CD4-positive, alpha-beta T cell treated with Interleukin-6 for 4 hours (primary cell): ENCODE measurements around the gene RPS6KA1.

ENCODE experiments used
- DNase-seq: peaks from one replicate; pipeline ENCODE4 v3.0.0-alpha.2; 2020; ENCODE audit warnings: mixed read lengths

RPS6KA1 gene

GRCh38 chr1:26533951-26534509, 4.5 kb downstream of the RPS6KA1 start:
- DNase-seq: no peak

DNA sequence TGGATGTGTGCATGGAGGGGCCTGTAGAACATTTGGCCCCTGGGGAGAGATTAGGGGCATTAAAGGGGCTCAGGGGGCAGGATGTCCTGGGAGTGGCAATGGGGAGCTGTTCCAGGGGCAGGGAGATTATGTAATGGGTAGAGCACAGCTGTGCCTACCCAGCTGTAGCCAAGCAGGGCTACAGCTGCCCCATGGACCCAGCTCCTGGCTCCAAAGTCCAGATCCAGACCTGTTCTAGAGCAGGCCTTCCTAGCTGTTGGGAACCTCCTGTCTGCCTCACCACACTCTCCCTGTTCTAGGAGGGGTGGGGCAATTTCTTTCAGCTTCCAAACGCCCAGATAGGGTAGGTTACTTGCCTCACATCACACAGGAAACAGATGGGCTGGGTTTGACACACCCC, 5.6 kb downstream of the RPS6KA1 start:
- no peak for DNase-seq

GRCh38 chr1:26536081-26536480, 6.5 kb downstream of the RPS6KA1 start:
- no peak for DNase-seq

- DNase-seq: no peak
Observed at GRCh38 chr1:26536521-26536920, 7.0 kb downstream of the RPS6KA1 start.

GRCh38 chr1:26537951-26538352, 8.4 kb downstream of the RPS6KA1 start:
- DNase-seq: no peak

GRCh38 chr1:26538480-26539412, 9.2 kb downstream of the RPS6KA1 start:
- peak; percentile 53 for DNase-seq

DNA sequence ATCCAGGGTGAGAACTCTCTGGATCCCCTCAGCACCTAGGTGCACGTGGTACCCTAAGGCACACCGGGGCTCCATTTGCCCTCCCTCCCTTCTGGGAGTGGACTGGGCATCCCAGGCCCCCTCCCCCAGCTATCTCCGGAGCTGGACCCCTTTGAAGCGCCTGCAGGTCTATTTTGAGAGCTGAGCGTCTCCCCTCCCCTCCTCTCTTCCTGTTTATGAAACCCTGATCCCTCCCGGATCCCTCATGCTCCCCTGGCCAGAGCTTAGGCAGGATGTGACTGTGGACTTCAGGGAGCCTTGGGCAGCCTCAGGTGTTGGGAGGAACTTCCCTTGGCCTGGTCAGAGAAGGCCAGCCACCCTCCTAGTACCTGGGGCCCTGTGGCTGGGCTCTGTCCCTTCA, 10.2 kb downstream of the RPS6KA1 start:
- no peak for DNase-seq

DNA sequence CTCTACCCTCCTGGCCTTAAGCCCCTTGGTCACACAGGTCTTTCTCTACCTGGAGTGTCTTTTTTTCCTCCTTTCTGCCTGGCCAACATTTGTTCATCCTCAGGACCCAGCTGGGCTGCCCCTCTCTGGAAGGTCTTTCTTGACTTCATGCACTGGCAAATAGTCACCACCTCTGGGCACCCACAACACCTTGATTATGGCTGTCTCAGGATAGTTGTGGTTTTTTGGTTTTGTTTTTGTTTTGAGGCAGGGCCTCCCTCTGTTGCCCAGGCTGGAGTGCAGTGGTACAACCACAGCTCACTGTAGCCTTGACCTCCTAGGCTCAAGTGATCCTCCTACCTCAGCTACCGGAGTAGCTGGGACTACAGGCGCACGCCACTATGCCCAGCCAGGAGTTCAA, 10.8 kb downstream of the RPS6KA1 start:
- no peak for DNase-seq

GRCh38 chr1:26541431-26541815, 11.9 kb downstream of the RPS6KA1 start:
- DNase-seq: no peak

GRCh38 chr1:26541816-26542711, 12.5 kb downstream of the RPS6KA1 start:
- peak; percentile 76 for DNase-seq

DNA sequence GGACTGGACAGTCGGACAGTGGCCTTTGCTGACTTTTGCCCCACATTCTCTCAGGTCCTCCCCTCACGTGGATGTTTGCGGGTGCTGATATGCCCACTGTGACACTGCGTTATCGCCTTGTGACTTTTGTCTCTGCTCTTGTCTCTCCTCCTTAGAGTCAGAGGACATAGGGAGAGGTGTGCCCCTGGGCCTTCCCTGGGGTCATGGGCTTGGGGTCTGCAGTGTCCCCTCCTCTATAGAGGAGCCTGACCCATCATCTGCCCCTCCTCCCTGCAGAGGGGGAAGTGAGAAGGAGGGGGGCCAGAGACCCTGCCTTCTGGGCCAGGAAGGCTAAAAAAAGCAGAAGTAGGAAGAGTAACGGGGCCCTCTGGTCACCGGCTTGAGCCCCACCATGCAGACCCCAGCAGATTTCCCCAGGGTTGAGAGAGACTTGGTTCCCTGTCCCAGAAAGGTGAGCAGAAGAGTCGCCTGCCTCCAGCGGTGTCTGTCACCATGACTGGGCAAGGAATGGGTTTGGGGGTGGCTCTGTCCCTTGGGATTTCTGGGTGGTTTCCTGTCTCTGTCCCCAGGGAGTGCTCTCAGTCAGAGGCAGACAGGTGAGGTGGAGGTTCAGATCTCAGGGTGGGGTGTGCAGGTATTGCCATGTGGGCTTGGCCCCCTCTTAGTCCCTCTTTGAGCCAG, 13.3 kb downstream of the RPS6KA1 start:
- DNase-seq: no peak

DNA sequence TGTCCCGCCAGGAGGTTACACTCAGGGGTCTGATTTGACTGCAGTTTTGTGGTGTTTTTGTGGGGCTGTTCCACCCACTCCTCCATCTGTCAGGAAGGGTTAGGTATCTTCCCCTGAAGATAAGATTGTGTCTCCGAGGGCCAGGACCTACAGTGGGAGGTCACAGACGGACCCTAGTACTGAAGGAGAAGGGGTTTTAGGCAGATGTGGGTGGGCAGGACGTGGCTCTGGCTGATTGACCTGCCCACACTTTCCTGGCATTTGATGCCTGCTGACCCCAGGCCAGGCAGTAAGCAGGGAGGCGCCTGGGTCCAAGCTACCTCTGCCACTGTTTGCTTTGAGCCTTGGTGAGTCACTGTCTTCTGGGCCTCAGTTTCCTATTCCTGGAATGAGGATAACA, 13.9 kb downstream of the RPS6KA1 start:
- no peak for DNase-seq

GRCh38 chr1:26544126-26544525, 14.6 kb downstream of the RPS6KA1 start:
- no peak for DNase-seq

DNA sequence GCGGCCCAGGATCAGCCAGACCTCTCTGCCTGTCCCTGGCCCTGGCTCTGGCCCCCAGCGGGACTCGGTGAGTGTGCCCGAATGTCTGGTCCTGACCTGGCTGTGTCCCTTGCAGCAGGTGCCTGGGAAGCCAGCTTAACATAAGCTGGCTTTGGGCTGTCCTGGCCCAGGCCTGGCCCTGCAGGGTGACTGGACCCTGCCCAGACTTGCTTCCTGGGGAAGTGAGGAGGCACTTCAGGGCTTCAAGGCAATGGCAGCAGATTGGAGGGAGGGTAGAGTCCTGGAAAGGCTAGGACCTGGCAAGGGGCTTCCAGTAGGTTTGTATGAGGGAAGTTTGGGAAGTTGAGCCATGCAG, 16.4 kb downstream of the RPS6KA1 start:
- no peak for DNase-seq

- no peak for DNase-seq
Observed at GRCh38 chr1:26546375-26546774, 16.8 kb downstream of the RPS6KA1 start.

GRCh38 chr1:26546819-26547218, 17.3 kb downstream of the RPS6KA1 start:
- no peak for DNase-seq

DNA sequence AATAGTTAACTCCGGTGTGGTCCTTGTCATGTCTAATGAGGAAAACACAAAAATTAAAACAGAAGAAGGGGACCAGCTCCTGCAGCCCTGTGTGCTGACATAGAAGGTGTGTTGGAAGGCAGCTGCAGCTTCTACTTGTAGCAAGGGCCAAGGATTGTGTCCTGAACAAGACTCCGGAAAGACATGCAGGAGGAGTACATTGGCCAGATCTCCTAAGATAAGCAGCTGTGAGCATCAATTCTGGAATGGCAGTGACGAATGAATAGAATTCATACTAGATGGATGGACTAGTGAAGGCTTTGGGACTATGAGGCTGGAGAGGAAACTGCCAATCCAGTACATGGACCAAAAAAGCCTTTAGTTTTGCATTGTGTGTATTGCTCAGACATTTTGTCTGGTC, 19.3 kb downstream of the RPS6KA1 start:
- DNase-seq: no peak

DNA sequence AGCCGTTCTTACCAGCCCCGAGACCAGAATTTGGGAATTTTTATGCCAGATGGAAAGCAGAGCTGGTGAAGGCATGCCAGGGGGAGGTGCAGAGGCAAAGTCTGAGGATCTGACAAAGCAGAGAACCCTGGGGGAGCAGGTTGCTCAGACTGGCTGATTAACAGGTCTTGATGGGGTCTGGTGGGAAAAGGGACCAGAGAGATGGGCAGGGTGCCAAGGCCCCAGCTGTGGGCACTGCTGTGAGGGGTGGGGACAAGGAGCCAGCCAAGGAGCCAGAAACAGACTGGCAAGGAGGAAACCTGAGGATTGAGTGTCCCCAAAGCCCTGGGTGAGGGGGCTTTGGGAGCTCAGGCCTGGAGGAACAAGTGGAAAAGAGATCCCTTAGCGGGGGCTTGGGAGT, 21.4 kb downstream of the RPS6KA1 start:
- no peak for DNase-seq

GRCh38 chr1:26552720-26553119, 23.2 kb downstream of the RPS6KA1 start:
- DNase-seq: no peak

- no peak for DNase-seq
Observed at GRCh38 chr1:26553942-26554682, 24.6 kb downstream of the RPS6KA1 start.

- DNase-seq: no peak
Observed at GRCh38 chr1:26554781-26555180, 25.2 kb downstream of the RPS6KA1 start.

- no peak for DNase-seq
Observed at GRCh38 chr1:26555550-26555981, 26.0 kb downstream of the RPS6KA1 start.
